ENCODE data around the gene COL1A1. TPM values are rescaled to one million over a fixed set of nuclear protein-coding genes. Genes with fewer than 3 reads are reported as not detected.

The COL1A1 gene
- polyA plus RNA-seq, 3 donors = not detected

GRCh38 chr17:50165066-50165465 is 36.4 kb downstream of the COL1A1 start:
- H3K27ac Mint-ChIP-seq = peak overlapping the region in 1 of 7 donors; percentile 26
- peaks cover 4% of the 10 kb centered on the region for H4K20me1 ChIP-seq (ENCODE audit: insufficient read depth, low read length)
- TF ChIP-seq CTCF (IDR thresholded peaks at IDR 0.05) = no peak
- DNase-seq = no peak
- no peak overlapping the region for H3K27ac ChIP-seq (ENCODE audit: low read depth in 1 of 2, low read length in 2 of 2)
- peaks cover 35% of the 10 kb centered on the region for H3K4me1 Mint-ChIP-seq
- no peak overlapping the region for H3K4me2 ChIP-seq (replicated peaks; ENCODE audit: extremely low read depth, low read length, poor library complexity, severe bottlenecking)
- no peak overlapping the region for H2AFZ ChIP-seq (ENCODE audit: insufficient read depth, low read depth, low read length, poor library complexity, severe bottlenecking)
- H3K4me1 ChIP-seq (ENCODE audit: control insufficient read depth in 1 of 2, insufficient read depth in 2 of 2, low read length in 2 of 2) = peaks cover 20 to 28% of the 10 kb centered on the region in 2 donors
- no peak overlapping the region for H3K9ac ChIP-seq (ENCODE audit: insufficient read depth, low read length, poor library complexity, severe bottlenecking)
- no peaks in the 10 kb centered on the region for H3K36me3 ChIP-seq (replicated peaks in 1 of 2; ENCODE audit: control insufficient read depth in 1 of 2, insufficient read depth in 2 of 2, low read length in 2 of 2)
- no peaks in the 10 kb centered on the region for H3K79me2 ChIP-seq (ENCODE audit: insufficient read depth, low read length)
- H3K4me3 Mint-ChIP-seq = no peak overlapping the region
- H3K4me3 ChIP-seq (replicated peaks in 1 of 3; ENCODE audit: low read depth in 2 of 3, low read length in 3 of 3) = no peak overlapping the region
- H3K9me3 Mint-ChIP-seq = peaks cover 0 to 4% (median 0%) of the 10 kb centered on the region in 7 donors
- WGBS (ENCODE audit: insufficient coverage) = 100% methylated on average over 4 of the region's 9 CpGs
- H3K36me3 Mint-ChIP-seq = no peaks in the 10 kb centered on the region
- H3K27me3 Mint-ChIP-seq (ENCODE audit: low read depth in 3 of 3) = peaks cover 11 to 37% (median 17%) of the 10 kb centered on the region in 3 donors
- no peaks in the 10 kb centered on the region for H3K9me3 ChIP-seq (replicated peaks in 1 of 2; ENCODE audit: control insufficient read depth in 1 of 2, insufficient read depth in 1 of 2, low read length in 2 of 2)
- intact Hi-C loops (cut with micrococcal nuclease) = no loop called here
- H3K27me3 ChIP-seq (ENCODE audit: control insufficient read depth in 2 of 2, insufficient read depth in 2 of 2, low read length in 2 of 2) = peaks cover 4 to 12% of the 10 kb centered on the region in 2 donors

GRCh38 chr17:50164697-50164988 is 36.8 kb downstream of the COL1A1 start:
- intact Hi-C loops (cut with micrococcal nuclease) = loop anchor here in 1 of 2 donors (5.0 kb wide), 1 partner anchor 33 kb away; no protein-coding TSS in a partner anchor

More at GRCh38 chr17:50164697-50164988, 36.8 kb downstream of the COL1A1 start:
- Mint-ChIP-seq H3K36me3 (no peaks in the 10 kb centered on the region), H3K9me3 (peaks cover 0 to 4% (median 0%) of the 10 kb centered on the region in 7 donors), H3K27ac (no peak overlapping the region), H3K27me3 (ENCODE audit: low read depth in 3 of 3) (peaks cover 11 to 37% (median 17%) of the 10 kb centered on the region in 3 donors), H3K4me3 (no peak overlapping the region), H3K4me1 (peaks cover 35% of the 10 kb centered on the region)
- Histone ChIP-seq H3K9me3 (replicated peaks in 1 of 2; ENCODE audit: control insufficient read depth in 1 of 2, insufficient read depth in 1 of 2, low read length in 2 of 2) (no peaks in the 10 kb centered on the region), H4K20me1 (ENCODE audit: insufficient read depth, low read length) (peaks cover 4% of the 10 kb centered on the region), H3K4me3 (replicated peaks in 1 of 3; ENCODE audit: low read depth in 2 of 3, low read length in 3 of 3) (no peak overlapping the region), H3K79me2 (ENCODE audit: insufficient read depth, low read length) (no peaks in the 10 kb centered on the region), H3K4me1 (ENCODE audit: control insufficient read depth in 1 of 2, insufficient read depth in 2 of 2, low read length in 2 of 2) (peaks cover 20 to 28% of the 10 kb centered on the region in 2 donors), H2AFZ (ENCODE audit: insufficient read depth, low read depth, low read length, poor library complexity, severe bottlenecking) (no peak overlapping the region), H3K9ac (ENCODE audit: insufficient read depth, low read length, poor library complexity, severe bottlenecking) (no peak overlapping the region), H3K4me2 (replicated peaks; ENCODE audit: extremely low read depth, low read length, poor library complexity, severe bottlenecking) (no peak overlapping the region), H3K27ac (ENCODE audit: low read depth in 1 of 2, low read length in 2 of 2) (no peak overlapping the region), H3K27me3 (ENCODE audit: control insufficient read depth in 2 of 2, insufficient read depth in 2 of 2, low read length in 2 of 2) (peaks cover 4 to 12% of the 10 kb centered on the region in 2 donors), H3K36me3 (replicated peaks in 1 of 2; ENCODE audit: control insufficient read depth in 1 of 2, insufficient read depth in 2 of 2, low read length in 2 of 2) (no peaks in the 10 kb centered on the region)
- TF ChIP-seq CTCF (IDR thresholded peaks at IDR 0.05) = no peak
- 100% methylated on average over 1 of the region's 2 CpGs for whole genome bisulfite sequencing (ENCODE audit: insufficient coverage)
- DNase-seq = no peak

Measured in CD14-positive monocyte (primary cell).